Measurements from ENCODE around the gene PARD6A. TPM values are rescaled to one million over a fixed set of nuclear protein-coding genes. Genes with fewer than 3 reads are reported as not detected.

The PARD6A gene, protein sequence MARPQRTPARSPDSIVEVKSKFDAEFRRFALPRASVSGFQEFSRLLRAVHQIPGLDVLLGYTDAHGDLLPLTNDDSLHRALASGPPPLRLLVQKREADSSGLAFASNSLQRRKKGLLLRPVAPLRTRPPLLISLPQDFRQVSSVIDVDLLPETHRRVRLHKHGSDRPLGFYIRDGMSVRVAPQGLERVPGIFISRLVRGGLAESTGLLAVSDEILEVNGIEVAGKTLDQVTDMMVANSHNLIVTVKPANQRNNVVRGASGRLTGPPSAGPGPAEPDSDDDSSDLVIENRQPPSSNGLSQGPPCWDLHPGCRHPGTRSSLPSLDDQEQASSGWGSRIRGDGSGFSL
- total RNA-seq (ENCODE audit: low replicate concordance): 1.4 TPM in 1 of 2 replicates, not detected in the other

DNA sequence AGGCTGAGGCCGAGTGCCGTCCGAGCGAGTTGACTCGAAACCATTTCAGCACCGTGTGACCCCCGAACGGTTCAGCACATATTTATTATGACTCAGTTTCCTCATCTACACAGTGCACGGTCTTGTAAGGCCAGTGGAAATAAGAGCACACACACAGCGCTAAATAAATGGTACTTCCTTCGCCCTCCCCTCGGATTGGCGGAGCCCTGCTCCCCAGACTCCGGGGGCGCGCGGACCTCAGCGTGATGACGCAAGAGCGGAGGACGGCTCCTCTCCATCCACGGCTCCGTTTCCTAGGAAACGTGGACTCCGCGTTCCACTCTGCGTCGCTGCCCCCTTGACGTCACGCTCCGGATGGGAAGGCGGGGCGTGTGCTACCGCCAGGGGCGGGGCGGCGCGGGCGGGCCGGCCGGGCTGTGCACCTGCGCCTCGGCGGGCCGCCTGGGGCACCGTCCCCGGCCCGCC is at the start of gene PARD6A:
Gene PARD6A, plus strand, starts transcription at position 397 of the 465 bp plus-strand sequence. CDS start 79 bp downstream, outside the sequence.
- peak within 1 kb of the TSS; percentile 89 for H3K4me3 ChIP-seq (ENCODE audit: low read depth, low read length)
- DNase-seq (ENCODE audit: low read depth): peak; percentile 93
- TF ChIP-seq, protein P1, sequence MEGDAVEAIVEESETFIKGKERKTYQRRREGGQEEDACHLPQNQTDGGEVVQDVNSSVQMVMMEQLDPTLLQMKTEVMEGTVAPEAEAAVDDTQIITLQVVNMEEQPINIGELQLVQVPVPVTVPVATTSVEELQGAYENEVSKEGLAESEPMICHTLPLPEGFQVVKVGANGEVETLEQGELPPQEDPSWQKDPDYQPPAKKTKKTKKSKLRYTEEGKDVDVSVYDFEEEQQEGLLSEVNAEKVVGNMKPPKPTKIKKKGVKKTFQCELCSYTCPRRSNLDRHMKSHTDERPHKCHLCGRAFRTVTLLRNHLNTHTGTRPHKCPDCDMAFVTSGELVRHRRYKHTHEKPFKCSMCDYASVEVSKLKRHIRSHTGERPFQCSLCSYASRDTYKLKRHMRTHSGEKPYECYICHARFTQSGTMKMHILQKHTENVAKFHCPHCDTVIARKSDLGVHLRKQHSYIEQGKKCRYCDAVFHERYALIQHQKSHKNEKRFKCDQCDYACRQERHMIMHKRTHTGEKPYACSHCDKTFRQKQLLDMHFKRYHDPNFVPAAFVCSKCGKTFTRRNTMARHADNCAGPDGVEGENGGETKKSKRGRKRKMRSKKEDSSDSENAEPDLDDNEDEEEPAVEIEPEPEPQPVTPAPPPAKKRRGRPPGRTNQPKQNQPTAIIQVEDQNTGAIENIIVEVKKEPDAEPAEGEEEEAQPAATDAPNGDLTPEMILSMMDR (IDR thresholded peaks at IDR 0.05; ENCODE audit: insufficient read depth, low read length): no peak

GRCh38 chr16:67613808-67614207 is 47.0 kb upstream of the PARD6A start:
- TF ChIP-seq, protein P1 (IDR thresholded peaks at IDR 0.05; ENCODE audit: insufficient read depth, low read length): no peak
- no peak for DNase-seq (ENCODE audit: low read depth)
- no peak overlapping the region for H3K4me3 ChIP-seq (ENCODE audit: low read depth, low read length)

DNA sequence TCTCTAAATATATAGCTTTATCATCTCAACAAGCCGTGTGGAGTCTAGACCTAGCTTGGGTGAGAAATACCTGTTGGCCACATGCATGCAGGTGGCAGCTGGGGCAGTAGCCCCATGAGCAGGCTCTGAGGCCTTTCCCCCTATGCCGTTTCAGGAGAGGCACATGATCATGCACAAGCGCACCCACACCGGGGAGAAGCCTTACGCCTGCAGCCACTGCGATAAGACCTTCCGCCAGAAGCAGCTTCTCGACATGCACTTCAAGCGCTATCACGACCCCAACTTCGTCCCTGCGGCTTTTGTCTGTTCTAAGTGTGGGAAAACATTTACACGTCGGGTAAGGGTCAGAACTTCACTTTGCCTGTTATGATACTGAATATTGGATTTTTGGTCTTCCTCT is 32.5 kb upstream of the PARD6A start:
- no peak overlapping the region for H3K4me3 ChIP-seq (ENCODE audit: low read depth, low read length)
- TF ChIP-seq, protein P1 (IDR thresholded peaks at IDR 0.05; ENCODE audit: insufficient read depth, low read length): no peak
- DNase-seq (ENCODE audit: low read depth): no peak

GRCh38 chr16:67632415-67633172 is 28.2 kb upstream of the PARD6A start:
- no peak overlapping the region for H3K4me3 ChIP-seq (ENCODE audit: low read depth, low read length)
- peak; percentile 31 for DNase-seq (ENCODE audit: low read depth)
- TF ChIP-seq, protein P1 (IDR thresholded peaks at IDR 0.05; ENCODE audit: insufficient read depth, low read length): no peak

DNA sequence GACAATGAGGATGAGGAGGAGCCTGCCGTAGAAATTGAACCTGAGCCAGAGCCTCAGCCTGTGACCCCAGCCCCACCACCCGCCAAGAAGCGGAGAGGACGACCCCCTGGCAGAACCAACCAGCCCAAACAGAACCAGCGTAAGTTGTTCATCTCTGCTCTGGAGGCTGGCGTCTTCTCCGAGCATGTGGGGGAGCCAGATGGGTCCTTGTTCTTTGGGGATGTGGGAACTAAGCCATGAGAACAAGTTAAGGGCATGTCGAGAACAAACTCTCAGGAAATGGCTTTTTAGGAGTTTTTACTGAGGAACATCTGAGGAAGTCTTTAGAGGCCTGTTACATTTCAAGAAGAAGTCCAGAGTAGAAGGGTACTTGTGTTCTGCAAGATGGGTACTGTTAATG is 24.0 kb upstream of the PARD6A start:
- DNase-seq (ENCODE audit: low read depth): no peak
- no peak overlapping the region for H3K4me3 ChIP-seq (ENCODE audit: low read depth, low read length)
- TF ChIP-seq, protein P1 (IDR thresholded peaks at IDR 0.05; ENCODE audit: insufficient read depth, low read length): no peak

DNA sequence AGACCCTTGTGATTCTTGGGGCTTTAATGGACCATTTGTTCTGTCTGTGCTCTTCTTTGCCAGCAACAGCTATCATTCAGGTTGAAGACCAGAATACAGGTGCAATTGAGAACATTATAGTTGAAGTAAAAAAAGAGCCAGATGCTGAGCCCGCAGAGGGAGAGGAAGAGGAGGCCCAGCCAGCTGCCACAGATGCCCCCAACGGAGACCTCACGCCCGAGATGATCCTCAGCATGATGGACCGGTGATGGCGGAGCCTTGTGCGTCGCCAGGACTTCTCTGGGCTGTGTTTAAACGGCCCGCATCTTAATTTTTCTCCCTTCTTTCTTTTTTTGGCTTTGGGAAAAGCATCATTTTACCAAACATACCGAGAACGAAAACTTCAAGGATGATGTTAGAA is 23.1 kb upstream of the PARD6A start:
- TF ChIP-seq, protein P1 (IDR thresholded peaks at IDR 0.05; ENCODE audit: insufficient read depth, low read length): no peak
- H3K4me3 ChIP-seq (ENCODE audit: low read depth, low read length): no peak overlapping the region
- no peak for DNase-seq (ENCODE audit: low read depth)

Measured in fibroblast of the aortic adventitia (primary cell).